HEK293 (cell line): ENCODE measurements around the gene SHROOM1.

Experiments
- GLI2 ChIP-seq: fragments of 450-650 bp; formaldehyde crosslinking; IDR thresholded peaks from 2 replicates; pipeline ENCODE4; 2017; ENCODE audit warnings: missing biosample characterization, missing genetic modification characterization, low read depth, borderline replicate concordance
- KLF9 ChIP-seq: fragments of 450-650 bp; formaldehyde crosslinking; IDR thresholded peaks from 2 replicates; pipeline ENCODE4 v1.5.1; 2016; ENCODE audit warnings: missing biosample characterization, missing genetic modification characterization, low read depth
- ZNF335 ChIP-seq: fragments of 450-650 bp; formaldehyde crosslinking; conservative IDR thresholded peaks from 2 replicates; pipeline ENCODE4 v1.5.1; 2016; ENCODE audit warnings: missing biosample characterization, missing genetic modification characterization
- ZNF341 ChIP-seq: fragments of 450-650 bp; formaldehyde crosslinking; IDR thresholded peaks from 2 replicates; pipeline ENCODE4; 2016; ENCODE audit warnings: low read depth, missing biosample characterization, missing genetic modification characterization
- ZNF366 ChIP-seq: fragments of 450-650 bp; formaldehyde crosslinking; conservative IDR thresholded peaks from 2 replicates; pipeline ENCODE4 v1.5.1; 2016; ENCODE audit warnings: missing biosample characterization, missing genetic modification characterization
- ZNF514 ChIP-seq: fragments of 450-650 bp; formaldehyde crosslinking; IDR thresholded peaks from 2 replicates; pipeline ENCODE4 v1.5.1; 2016; ENCODE audit warnings: missing biosample characterization, missing genetic modification characterization
- ZNF558 ChIP-seq: fragments of 450-650 bp; formaldehyde crosslinking; IDR thresholded peaks from 2 replicates; pipeline ENCODE4 v1.5.1; 2016; ENCODE audit warnings: missing biosample characterization, missing genetic modification characterization
- ZNF585B ChIP-seq: fragments of 450-650 bp; formaldehyde crosslinking; IDR thresholded peaks from 2 replicates; pipeline ENCODE4 v1.5.1; 2016; ENCODE audit warnings: missing biosample characterization, missing genetic modification characterization
- ZNF701 ChIP-seq: fragments of 450-650 bp; formaldehyde crosslinking; IDR thresholded peaks from 2 replicates; pipeline ENCODE4 v1.5.1; 2016; ENCODE audit warnings: missing biosample characterization, missing genetic modification characterization
- ZNF791 ChIP-seq: fragments of 450-650 bp; formaldehyde crosslinking; IDR thresholded peaks from 2 replicates; pipeline ENCODE4 v1.5.1; 2016; ENCODE audit warnings: missing biosample characterization, missing genetic modification characterization
- ZSCAN23 ChIP-seq: fragments of 450-650 bp; formaldehyde crosslinking; IDR thresholded peaks from 2 replicates; pipeline ENCODE4 v1.5.1; 2016; ENCODE audit warnings: missing biosample characterization, missing genetic modification characterization
- TF ChIP-seq, protein P1 (sequence below): fragments of 450-650 bp; formaldehyde crosslinking; IDR thresholded peaks from 2 replicates; pipeline ENCODE4 v1.5.1; 2016; ENCODE audit warnings: missing biosample characterization, missing genetic modification characterization
- TF ChIP-seq, protein P2 (sequence below): fragments of 450-650 bp; formaldehyde crosslinking; IDR thresholded peaks from 2 replicates; pipeline ENCODE4 v1.5.1; 2016; ENCODE audit warnings: missing biosample characterization, missing genetic modification characterization
- TF ChIP-seq, protein P3 (sequence below): fragments of 450-650 bp; formaldehyde crosslinking; optimal IDR thresholded peaks from 2 replicates; pipeline ENCODE3; 2016; ENCODE audit warnings: missing biosample characterization, mild to moderate bottlenecking, missing genetic modification characterization
- TF ChIP-seq, protein P4 (sequence below): fragments of 450-650 bp; formaldehyde crosslinking; conservative IDR thresholded peaks from 2 replicates; pipeline ENCODE4 v1.5.1; 2016; ENCODE audit warnings: low read depth, missing biosample characterization, missing genetic modification characterization
- TF ChIP-seq, protein P5 (sequence below): fragments of 450-650 bp; formaldehyde crosslinking; IDR thresholded peaks from 2 replicates; pipeline ENCODE4 v1.5.1; 2017; ENCODE audit warnings: missing biosample characterization, missing genetic modification characterization

Gene SHROOM1

DNA sequence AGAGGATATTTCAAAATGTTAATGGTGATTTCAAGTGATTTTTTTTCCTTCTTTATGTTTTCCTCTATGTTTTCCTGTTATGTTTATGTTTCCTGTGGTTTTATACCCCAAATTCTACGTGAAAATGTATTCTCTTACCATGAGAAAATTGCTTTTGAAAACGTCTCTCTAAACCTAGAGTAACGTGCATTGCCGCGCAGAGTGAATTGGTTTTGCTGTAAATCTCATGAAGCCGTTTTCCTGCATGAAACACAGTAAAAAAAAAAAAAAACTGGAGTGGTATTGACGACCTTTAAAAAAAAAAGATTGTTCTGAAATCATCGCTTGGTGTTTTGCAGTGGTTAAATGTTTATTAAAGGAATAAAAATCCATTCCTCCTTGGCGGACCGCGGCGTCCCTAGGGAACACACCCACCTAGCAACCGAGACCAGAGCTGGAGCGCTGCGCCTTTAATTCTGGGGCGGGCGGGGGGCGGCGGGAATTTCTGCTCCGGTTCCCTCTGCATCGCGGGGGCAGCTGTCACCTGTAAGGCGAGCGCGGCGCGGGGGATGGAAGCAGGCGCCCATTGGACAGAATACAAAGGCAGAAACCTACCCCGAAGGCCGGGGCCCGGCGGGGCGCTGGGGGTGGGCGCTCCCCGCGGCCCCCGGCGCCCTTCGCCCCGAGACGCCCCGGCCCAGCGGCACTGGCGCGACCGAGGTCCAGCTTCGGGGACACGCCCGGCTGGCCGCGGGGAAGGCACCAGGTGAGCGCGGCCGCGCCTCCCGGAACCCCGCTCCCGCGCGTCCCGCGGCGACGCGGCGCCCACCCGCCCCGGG is 17.5 kb downstream of the SHROOM1 start, which contains the start of gene SOWAHA (continued):
- TF ChIP-seq, protein P1, sequence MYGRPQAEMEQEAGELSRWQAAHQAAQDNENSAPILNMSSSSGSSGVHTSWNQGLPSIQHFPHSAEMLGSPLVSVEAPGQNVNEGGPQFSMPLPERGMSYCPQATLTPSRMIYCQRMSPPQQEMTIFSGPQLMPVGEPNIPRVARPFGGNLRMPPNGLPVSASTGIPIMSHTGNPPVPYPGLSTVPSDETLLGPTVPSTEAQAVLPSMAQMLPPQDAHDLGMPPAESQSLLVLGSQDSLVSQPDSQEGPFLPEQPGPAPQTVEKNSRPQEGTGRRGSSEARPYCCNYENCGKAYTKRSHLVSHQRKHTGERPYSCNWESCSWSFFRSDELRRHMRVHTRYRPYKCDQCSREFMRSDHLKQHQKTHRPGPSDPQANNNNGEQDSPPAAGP (tag by site-specific recombination): no peak
- TF ChIP-seq, protein P2, sequence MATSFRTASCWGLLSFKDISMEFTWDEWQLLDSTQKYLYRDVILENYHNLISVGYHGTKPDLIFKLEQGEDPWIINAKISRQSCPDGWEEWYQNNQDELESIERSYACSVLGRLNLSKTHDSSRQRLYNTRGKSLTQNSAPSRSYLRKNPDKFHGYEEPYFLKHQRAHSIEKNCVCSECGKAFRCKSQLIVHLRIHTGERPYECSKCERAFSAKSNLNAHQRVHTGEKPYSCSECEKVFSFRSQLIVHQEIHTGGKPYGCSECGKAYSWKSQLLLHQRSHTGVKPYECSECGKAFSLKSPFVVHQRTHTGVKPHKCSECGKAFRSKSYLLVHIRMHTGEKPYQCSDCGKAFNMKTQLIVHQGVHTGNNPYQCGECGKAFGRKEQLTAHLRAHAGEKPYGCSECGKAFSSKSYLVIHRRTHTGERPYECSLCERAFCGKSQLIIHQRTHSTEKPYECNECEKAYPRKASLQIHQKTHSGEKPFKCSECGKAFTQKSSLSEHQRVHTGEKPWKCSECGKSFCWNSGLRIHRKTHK: no peak
- TF ChIP-seq ZSCAN23 (tag by site-specific recombination) (no peak), ZNF585B (tag by site-specific recombination) (no peak), ZNF366 (peak; percentile 37; the same call in 1 of the 2 replicates), ZNF341 (tag by site-specific recombination) (no peak), KLF9 (peak; percentile 62), ZNF791 (tag by site-specific recombination) (no peak), GLI2 (tag by site-specific recombination) (no peak), ZNF701 (tag by site-specific recombination) (no peak), ZNF558 (no peak), ZNF514 (tag by site-specific recombination) (no peak), ZNF335 (tag by site-specific recombination) (peak; percentile 84)
- TF ChIP-seq, protein P3, sequence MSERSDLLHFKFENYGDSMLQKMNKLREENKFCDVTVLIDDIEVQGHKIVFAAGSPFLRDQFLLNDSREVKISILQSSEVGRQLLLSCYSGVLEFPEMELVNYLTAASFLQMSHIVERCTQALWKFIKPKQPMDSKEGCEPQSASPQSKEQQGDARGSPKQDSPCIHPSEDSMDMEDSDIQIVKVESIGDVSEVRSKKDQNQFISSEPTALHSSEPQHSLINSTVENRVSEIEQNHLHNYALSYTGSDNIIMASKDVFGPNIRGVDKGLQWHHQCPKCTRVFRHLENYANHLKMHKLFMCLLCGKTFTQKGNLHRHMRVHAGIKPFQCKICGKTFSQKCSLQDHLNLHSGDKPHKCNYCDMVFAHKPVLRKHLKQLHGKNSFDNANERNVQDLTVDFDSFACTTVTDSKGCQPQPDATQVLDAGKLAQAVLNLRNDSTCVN: peak; percentile 47
- TF ChIP-seq, protein P4, sequence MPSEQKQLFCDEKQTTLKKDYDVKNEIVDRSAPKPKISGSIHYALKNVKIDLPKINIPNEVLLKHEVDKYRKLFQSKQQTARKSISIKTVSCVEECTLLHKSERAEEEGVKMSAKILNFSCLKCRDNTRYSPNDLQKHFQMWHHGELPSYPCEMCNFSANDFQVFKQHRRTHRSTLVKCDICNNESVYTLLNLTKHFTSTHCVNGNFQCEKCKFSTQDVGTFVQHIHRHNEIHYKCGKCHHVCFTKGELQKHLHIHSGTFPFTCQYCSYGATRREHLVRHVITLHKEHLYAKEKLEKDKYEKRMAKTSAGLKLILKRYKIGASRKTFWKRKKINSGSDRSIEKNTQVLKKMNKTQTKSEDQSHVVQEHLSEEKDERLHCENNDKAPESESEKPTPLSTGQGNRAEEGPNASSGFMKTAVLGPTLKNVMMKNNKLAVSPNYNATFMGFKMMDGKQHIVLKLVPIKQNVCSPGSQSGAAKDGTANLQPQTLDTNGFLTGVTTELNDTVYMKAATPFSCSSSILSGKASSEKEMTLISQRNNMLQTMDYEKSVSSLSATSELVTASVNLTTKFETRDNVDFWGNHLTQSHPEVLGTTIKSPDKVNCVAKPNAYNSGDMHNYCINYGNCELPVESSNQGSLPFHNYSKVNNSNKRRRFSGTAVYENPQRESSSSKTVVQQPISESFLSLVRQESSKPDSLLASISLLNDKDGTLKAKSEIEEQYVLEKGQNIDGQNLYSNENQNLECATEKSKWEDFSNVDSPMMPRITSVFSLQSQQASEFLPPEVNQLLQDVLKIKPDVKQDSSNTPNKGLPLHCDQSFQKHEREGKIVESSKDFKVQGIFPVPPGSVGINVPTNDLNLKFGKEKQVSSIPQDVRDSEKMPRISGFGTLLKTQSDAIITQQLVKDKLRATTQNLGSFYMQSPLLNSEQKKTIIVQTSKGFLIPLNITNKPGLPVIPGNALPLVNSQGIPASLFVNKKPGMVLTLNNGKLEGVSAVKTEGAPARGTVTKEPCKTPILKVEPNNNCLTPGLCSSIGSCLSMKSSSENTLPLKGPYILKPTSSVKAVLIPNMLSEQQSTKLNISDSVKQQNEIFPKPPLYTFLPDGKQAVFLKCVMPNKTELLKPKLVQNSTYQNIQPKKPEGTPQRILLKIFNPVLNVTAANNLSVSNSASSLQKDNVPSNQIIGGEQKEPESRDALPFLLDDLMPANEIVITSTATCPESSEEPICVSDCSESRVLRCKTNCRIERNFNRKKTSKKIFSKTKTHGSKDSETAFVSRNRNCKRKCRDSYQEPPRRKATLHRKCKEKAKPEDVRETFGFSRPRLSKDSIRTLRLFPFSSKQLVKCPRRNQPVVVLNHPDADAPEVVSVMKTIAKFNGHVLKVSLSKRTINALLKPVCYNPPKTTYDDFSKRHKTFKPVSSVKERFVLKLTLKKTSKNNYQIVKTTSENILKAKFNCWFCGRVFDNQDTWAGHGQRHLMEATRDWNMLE (tag by site-specific recombination): no peak
- TF ChIP-seq, protein P5, sequence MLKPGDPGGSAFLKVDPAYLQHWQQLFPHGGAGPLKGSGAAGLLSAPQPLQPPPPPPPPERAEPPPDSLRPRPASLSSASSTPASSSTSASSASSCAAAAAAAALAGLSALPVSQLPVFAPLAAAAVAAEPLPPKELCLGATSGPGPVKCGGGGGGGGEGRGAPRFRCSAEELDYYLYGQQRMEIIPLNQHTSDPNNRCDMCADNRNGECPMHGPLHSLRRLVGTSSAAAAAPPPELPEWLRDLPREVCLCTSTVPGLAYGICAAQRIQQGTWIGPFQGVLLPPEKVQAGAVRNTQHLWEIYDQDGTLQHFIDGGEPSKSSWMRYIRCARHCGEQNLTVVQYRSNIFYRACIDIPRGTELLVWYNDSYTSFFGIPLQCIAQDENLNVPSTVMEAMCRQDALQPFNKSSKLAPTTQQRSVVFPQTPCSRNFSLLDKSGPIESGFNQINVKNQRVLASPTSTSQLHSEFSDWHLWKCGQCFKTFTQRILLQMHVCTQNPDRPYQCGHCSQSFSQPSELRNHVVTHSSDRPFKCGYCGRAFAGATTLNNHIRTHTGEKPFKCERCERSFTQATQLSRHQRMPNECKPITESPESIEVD (tag by site-specific recombination): peak; percentile 80
